GM20000 (cell line): ENCODE results near the gene TTYH1.

Experiments
- DNase-seq: peaks from one replicate; pipeline ENCODE4 v3.0.0; 2012; ENCODE audit warnings: low spot score
- TF ChIP-seq, protein P1 (sequence below): IDR thresholded peaks from 2 replicates; pipeline ENCODE4 v1.5.1; 2012; ENCODE audit warnings: mild to moderate bottlenecking, control low read depth; ENCODE audit errors: extremely low read depth, missing control alignments

The TTYH1 gene

GRCh38 chr19:54400913-54401312 is 14.4 kb upstream of the TTYH1 start:
- TF ChIP-seq, protein P1, sequence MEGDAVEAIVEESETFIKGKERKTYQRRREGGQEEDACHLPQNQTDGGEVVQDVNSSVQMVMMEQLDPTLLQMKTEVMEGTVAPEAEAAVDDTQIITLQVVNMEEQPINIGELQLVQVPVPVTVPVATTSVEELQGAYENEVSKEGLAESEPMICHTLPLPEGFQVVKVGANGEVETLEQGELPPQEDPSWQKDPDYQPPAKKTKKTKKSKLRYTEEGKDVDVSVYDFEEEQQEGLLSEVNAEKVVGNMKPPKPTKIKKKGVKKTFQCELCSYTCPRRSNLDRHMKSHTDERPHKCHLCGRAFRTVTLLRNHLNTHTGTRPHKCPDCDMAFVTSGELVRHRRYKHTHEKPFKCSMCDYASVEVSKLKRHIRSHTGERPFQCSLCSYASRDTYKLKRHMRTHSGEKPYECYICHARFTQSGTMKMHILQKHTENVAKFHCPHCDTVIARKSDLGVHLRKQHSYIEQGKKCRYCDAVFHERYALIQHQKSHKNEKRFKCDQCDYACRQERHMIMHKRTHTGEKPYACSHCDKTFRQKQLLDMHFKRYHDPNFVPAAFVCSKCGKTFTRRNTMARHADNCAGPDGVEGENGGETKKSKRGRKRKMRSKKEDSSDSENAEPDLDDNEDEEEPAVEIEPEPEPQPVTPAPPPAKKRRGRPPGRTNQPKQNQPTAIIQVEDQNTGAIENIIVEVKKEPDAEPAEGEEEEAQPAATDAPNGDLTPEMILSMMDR = no peak

DNA sequence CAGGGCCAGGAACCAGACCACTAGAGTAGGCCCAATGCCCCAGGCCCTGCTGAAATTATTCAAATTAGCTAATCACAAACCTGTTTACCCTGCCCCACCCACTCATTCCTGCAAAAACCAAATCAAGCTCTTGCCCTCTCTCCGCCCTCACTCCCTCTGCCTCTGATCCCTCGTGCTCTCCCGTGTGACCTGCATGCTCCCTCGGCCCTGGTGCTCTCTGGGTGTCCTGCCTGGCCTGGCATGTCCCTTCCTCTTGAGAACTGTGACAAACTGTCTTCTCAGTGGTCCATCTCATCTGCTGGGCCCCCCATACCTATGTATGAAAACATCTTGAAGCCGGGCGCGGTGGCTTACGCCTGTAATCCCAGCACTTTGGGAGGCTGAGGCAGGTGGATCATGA is 12.2 kb upstream of the TTYH1 start:
- DNase-seq = no peak
- TF ChIP-seq, protein P1 = no peak

More at GRCh38 chr19:54400913-54401312, 14.4 kb upstream of the TTYH1 start:
- no peak for DNase-seq

GRCh38 chr19:54405628-54406027 is 9.6 kb upstream of the TTYH1 start:
- TF ChIP-seq, protein P1 = no peak
- DNase-seq = no peak

GRCh38 chr19:54407780-54408179 is 7.5 kb upstream of the TTYH1 start:
- TF ChIP-seq, protein P1 = no peak
- DNase-seq = no peak

- TF ChIP-seq, protein P1 = no peak
- no peak for DNase-seq
Observed at GRCh38 chr19:54408456-54409026, 6.7 kb upstream of the TTYH1 start.

DNA sequence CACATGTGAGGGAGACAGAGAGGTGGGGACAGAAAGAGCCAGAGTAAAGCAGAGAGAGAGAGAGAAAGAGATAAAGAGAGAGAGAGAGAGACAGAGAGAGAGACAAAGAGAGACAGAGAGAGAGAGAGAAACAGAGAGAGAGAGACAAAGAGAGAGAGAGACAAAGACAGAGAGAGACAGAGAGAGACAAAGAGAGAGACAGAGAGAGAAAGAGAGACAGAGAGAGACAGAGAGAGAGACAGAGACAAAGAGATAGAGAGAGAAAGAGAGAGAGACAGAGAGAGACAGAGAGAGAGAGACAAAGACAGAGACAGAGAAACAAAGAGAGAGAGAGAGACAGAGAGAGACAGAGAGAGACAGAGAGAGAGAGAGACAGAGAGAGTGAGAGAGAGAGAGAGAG is 4.2 kb upstream of the TTYH1 start:
- TF ChIP-seq, protein P1 = no peak
- DNase-seq = no peak

DNA sequence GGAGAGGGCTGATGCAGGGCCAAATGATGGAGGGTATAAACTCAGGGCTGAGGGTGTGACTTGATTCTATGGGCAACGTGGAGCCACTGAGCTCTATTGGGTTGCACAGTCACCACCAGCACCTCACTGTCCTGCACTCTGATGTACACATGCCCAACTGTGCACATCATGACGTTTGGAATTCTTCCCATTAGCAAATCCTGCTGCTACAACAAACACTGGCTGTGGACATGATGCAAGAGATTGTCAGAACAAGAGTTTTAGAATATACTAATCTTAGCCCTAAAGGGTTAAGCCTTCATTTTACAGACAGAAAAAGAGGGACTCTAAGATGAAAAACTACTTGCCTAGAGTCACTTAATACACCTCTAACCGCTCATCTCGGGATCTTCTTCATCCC is 2.4 kb upstream of the TTYH1 start:
- TF ChIP-seq, protein P1 = no peak
- no peak for DNase-seq

DNA sequence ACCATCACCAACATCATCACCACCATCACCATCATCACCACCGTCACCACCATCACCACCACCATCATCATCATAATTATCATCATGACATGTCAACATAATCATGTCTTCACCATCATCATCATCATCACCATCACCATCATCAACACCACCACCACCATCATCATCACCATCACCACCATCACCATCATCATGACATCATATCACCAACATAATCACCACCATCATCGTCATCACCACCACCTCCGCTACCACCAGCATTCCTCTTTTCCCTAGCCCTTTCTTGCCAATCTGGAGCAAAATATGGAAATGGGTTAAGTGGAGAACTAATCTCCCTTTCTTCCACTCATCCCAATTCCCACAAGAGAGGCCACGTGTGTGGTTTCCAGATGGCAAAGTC is 1.1 kb upstream of the TTYH1 start:
- no peak for DNase-seq
- TF ChIP-seq, protein P1 = no peak
